NCI-H146 (cell line): Measurements from ENCODE around the gene FRMPD4.

Experiments used
- DNase-seq: peaks from one replicate; lab custom pipeline; 2025; lab: John Stamatoyannopoulos, UW

FRMPD4 gene

DNA sequence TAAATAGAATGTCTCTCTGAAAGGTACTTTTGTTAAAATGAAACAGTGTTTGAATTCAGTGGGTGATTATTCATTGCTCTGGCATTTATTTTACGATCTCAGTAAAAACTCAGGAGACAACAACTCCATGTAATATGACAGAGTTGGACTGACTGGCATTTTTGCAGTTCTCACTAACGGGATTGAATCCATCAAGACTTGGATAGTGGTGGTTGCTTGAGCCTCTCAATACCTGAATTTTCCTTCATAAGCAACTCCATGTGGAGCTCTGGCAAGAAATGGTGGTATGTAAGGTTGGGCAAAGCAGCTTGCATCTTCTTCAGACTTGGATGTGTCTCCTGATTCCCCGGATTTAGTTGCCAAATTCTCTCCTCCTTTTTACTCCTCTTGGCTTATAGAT is 72.7 kb downstream of the FRMPD4 start:
- DNase-seq: no peak

DNA sequence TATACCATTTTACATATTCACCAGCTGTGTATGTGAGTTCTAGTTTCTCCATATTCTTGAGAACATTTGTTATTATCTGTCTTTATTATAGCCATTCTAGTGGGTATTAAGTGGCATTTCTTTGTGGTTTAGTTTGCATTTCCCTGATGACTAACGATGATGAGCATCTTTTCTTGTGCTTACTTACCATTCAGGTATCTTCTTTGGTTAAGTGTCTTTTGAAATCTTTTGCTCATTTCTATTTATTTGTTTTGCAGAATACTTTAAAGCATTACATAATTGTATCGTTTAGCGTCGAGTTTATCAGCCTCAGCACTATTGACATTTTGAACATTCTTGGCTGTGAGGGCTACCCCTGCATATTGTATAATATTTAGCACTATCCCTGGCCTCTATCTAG is 85.4 kb downstream of the FRMPD4 start:
- no peak for DNase-seq

- no peak for DNase-seq
Observed at GRCh38 chrX:12225107-12225506, 86.8 kb downstream of the FRMPD4 start.

GRCh38 chrX:12227412-12228041 is 89.3 kb downstream of the FRMPD4 start:
- no peak for DNase-seq

GRCh38 chrX:12228862-12229261 is 90.6 kb downstream of the FRMPD4 start:
- DNase-seq: no peak

GRCh38 chrX:12229986-12230385 is 91.7 kb downstream of the FRMPD4 start:
- DNase-seq: no peak

DNA sequence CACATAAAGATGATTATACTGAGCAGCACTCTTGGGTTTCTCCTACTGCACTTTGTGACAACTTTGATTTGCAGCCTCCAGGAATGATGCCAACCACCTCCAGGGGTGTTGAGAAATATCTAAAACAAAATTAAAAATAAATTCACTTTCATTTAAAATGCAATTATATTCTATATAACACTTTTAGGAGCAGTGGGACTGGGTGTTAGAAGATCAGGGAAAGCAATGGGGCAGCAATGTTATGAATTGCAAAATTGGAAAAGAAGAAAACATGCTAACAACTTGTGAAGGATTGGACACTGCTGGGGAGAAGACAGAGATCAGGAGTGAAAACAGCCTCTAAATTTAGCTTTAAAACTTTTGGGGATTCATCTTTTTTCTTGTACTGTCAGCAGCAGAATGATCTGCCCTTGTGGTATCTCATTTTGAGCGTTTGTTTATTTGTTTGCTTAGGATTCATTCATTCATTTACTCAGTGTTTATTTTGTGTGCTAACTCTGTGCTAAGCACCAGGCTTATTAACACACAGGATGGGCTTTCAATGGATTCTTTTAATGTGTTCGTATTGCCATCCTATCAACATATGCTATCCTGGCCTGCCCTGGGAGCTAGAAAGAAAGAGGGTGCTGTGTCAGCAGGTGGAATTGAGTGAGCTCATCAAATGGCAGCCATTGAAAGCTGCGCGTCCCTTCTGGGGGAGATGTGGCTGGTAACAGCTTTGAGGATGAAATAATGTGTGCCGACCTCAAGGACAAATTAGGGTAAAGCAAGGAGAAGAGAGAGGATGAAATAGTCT is 96.5 kb downstream of the FRMPD4 start:
- peak; percentile 41 for DNase-seq

DNA sequence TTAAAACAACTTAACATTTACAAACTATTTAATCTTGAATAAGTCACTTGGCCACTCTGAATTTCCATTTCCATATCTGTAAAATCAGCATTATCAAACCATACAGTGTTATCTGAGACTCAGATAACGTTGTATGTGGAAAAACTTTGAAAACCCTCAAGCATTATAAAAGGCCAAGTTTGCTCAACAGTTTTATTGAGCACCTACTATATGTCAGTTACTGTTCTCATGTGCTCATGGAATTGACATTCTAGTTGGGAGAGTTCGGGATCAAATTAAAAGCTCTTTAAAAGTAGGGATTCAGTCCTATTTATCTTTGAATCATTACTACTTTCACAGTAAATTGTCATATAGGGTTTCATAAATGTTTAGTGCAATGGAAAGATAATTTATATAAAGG is 97.9 kb downstream of the FRMPD4 start:
- DNase-seq: no peak

GRCh38 chrX:12237131-12237530 is 98.9 kb downstream of the FRMPD4 start:
- DNase-seq: peak; percentile 2

DNA sequence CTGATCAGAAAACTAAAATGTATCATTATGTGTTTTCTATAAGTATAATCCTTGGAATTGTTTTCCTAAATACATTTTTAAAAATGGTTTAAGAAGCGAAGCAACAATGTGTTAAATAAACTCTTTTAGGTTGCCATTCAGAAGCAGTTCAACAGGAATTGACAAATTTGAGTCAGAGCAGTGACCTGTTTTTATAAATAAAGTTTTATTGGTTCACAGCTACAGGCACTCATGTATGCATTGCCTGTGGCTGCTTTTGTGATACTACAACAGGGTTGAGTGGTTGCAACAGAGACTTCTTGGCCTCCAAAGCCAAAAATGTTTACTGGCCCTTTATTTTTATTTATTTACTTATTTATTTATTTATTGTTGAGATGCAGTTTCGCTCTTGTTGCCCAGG is 99.5 kb downstream of the FRMPD4 start:
- DNase-seq: peak; percentile 1

DNA sequence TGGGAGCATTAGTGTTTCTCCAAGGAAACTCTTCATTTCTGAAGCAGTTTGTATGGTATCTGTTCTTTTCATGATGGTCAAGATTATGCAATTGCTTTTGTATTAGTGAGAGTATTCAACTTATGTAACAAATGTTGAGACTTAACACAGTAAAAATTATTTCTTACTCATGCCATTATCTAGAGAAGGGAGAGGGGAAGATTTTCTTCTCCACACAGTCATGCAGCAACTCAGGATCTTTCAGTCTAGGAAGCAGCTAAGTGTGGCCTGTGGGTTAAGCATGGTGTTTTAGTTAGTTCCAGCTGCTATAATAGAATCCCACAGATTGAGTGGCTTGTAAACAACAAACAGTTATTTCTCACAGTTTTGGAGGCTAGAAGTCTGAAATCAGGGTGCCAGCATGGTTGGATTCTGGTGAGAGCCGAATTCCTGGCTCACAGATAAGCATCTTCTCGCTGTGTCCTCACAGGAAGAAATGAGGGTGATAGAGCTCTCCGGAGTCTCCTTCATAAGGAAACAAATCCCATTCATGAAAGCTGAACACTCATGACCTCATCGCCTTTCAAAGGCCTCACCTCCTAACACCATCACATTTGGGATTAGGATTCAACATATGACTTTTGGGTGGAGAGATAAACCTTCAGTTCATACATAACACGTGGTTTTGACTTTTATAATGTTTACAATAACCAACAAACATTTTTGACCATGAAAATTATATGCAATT is 101.2 kb downstream of the FRMPD4 start:
- peak; percentile 45 for DNase-seq

GRCh38 chrX:12240491-12240890 is 102.2 kb downstream of the FRMPD4 start:
- peak; percentile 92 for DNase-seq

DNA sequence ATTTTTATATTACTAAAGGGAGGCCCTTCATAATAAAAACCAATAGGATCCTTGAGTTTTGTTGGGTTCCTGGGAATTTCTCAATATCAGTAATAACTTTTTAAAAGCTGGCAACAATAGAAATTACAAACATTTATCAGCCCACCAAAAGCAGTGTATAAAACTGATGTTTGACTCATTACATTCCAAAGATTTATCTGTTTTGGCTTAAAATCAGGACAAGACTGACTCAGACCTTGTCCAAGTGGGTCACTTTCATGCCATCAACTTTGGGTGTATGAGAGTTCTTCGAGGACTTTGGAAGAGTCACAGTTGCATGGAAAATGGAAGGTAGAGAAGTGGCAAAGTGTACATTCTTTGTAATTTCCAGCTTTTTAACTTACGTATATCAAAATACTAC is 102.8 kb downstream of the FRMPD4 start:
- DNase-seq: no peak

DNA sequence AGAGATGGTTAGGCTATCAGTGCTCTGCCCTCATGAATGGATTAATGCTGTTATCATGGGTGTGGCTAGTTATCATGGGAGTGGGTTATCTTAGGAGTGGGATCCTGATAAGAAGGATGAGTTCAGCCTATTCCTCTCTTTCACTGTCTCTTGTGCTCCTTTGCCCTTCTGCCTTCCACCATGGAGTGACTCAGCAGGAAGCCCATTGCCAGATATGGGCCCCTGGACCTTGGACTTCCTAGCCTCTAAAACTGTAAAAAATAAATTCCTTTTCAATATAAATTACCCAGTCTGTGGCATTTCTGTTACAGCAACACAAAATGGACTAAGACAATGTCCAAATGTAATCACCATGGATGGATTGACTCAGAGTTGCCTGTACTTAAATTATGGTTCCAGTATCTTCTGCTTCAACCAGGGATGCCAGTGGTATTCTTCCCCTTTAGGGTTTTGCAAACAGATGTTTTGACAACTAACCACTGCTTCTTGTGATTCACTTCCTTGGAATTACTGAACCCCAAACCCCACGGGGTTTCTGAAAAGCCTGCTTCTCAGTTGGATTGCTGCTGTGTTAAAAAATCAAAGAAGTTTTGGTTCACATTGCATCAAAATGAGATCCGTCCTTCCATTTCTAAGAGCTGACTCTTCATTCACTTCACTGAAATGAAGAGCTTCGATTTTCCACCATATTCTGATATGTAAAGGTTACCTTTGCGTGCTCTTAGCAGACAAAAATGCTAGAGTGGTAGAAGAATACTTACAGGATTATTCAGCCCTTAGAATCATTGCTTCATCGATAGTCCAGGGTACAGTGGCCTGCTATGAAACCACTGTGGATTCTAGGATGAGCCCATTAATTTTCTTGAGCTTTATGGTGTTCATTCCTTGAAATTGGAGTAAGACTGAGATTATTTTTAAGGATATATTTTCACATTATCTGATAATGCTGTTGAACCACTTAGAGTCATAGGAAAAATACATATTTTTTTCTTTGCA is 107.7 kb downstream of the FRMPD4 start:
- peak; percentile 7 for DNase-seq

DNA sequence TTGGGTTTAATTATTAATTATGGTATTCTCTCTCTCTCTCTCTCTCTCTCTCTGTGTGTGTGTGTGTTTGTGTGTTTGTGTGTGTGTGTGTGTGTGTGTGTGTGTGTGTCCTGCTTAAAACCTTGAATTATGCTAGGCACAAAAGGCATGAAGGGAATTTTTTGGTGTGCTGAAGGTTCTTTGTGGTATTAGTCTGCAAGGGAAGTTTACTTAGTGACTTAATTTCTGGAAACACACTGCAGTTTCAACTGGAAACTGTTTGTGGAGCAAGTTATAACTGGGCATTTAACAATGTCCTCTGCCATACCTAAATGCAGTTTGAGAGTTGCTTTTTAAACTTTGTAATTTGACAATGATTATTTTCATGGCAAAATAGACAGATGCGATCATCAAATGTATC is 111.7 kb downstream of the FRMPD4 start:
- no peak for DNase-seq

- DNase-seq: no peak
Observed at GRCh38 chrX:12263211-12263610, 124.9 kb downstream of the FRMPD4 start.

DNA sequence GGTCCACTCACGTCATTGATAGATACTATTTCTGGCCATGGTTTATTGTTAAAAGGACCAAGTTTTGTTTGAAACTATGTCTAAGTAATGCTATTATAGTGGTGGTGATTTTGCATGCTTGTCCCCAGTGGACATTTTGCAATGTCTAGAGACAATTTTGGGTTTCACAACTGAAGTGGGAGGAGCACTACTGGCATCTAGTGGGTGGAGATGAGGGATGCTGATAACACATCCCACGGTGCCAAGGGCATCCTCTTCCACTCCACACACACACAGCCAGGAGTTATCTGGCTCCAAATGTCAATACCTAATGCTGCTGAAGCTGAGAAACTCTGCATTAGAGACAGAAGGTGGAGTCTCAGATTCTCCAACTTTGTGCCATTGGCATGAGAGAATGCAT is 131.2 kb downstream of the FRMPD4 start:
- DNase-seq: peak; percentile 1

- DNase-seq: no peak
Observed at GRCh38 chrX:12278151-12278550, 139.9 kb downstream of the FRMPD4 start.

- no peak for DNase-seq
Observed at GRCh38 chrX:12282991-12283390, 144.7 kb downstream of the FRMPD4 start.

DNA sequence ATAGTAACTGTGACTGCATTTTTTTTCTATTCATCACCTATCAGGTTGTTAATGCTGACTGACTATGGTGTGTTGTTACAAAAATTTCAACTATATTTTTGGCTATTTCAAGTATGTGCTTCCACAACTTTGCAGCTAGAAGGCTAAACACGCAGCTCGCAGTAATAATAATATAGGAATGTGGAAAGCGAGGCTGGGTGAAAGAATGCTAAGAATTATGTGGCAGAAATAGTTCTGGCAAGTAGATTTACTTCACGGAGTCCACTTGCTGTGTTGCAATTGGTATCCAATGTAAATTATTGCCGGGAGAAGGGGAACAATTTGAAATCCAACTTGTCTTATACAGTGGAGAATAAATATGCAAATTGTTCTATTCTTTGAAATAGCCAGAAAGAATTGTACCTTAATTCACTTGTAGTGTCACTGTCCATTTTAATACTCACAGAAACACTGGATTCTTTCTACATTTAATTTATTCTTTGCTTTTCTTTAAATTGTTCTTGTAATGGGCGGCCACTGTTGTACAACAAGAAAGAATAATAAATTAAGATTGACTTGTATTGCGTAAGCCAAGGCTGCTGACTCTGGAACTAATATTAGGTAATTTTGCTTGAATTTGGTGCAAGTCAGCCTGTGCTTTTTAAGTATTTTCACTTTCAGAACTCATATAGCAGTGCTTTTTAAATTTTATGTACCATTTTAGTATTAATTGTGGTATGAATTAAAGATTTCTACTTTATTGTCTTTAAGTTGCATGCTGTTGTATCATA is 154.9 kb downstream of the FRMPD4 start:
- DNase-seq: no peak

- no peak for DNase-seq
Observed at GRCh38 chrX:12297353-12297752, 159.1 kb downstream of the FRMPD4 start.
